HepG2 (cell line): ENCODE data around the gene LAMA5. TPM values are rescaled to one million over a fixed set of nuclear protein-coding genes. Genes with fewer than 3 reads are reported as not detected.

ENCODE experiments used
- MTERF4 ChIP-seq: sonication (generic); formaldehyde crosslinking; IDR thresholded peaks from 2 replicates; pipeline ENCODE4 v1.8.0; 2023; ENCODE audit warnings: mild to moderate bottlenecking, missing genetic modification reagents
- NAIF1 ChIP-seq: sonication (generic); formaldehyde crosslinking; IDR thresholded peaks from 2 replicates; pipeline ENCODE4 v1.5.0; 2020; ENCODE audit warnings: mild to moderate bottlenecking, missing genetic modification reagents, borderline replicate concordance
- POLR2A ChIP-seq, 2 experiments: IDR thresholded peaks; 2 replicates each; pipeline ENCODE4 v1.6.1; 2011; ENCODE audit warnings: low read depth in 2 of 2, low read length in 2 of 2, mild to moderate bottlenecking in 1 of 2, moderate library complexity in 1 of 2; ENCODE audit not compliant: insufficient read depth in 1 of 2
- ZFP37 ChIP-seq: sonication (generic); formaldehyde crosslinking; IDR thresholded peaks from 2 replicates; pipeline ENCODE4 v1.4.0; 2020; ENCODE audit warnings: missing genetic modification reagents, borderline replicate concordance
- ZNF318 ChIP-seq: sonication (generic); formaldehyde crosslinking; IDR thresholded peaks from 2 replicates; pipeline ENCODE4 v1.4.0; 2020; ENCODE audit warnings: mild to moderate bottlenecking, missing genetic modification reagents
- polyA plus RNA-seq, 8 experiments: library from polyadenylated mRNA; depleted of rRNA in 3 of 8; stranded (reverse) in 7 of 8; unstranded in 1 of 8; fragments of >200 nt; fragmentation: Illumina TruSeq in 4 of 8; extraction: Trizol in 4 of 8; gene quantifications; 2 replicates each; pipeline versions ENCODE4 v1.2.1 to v1.2.3, GENCODE V29; 2011 to 2016; ENCODE audit warnings: low read depth in 4 of 8, missing spikeins in 1 of 8, mixed read lengths in 1 of 8; ENCODE audit not compliant: insufficient read depth in 1 of 8
- total RNA-seq, 5 experiments: library from RNA; depleted of rRNA; stranded (reverse); fragments of >200 nt; fragmentation: Illumina TruSeq; extraction: Trizol; gene quantifications; 2 replicates each; pipeline ENCODE4 v1.2.3, GENCODE V29; 2016; ENCODE audit warnings: low read depth in 1 of 5

LAMA5 gene
- total and polyA plus RNA-seq, 2 of the 13 experiments (the other 11 are each of a cell fraction or from before 2014, with no cell fraction given), result 21.0 to 44.7 TPM

GRCh38 chr20:62321521-62321948 lies 45.6 kb downstream of the LAMA5 start (continued):
- TF ChIP-seq ZFP37 (CRISPR knock-in tag) (no peak), POLR2A (IDR thresholded peaks at IDR 0.05; ENCODE audit: insufficient read depth in 1 of 2, low read depth in 2 of 2, low read length in 2 of 2) (0 out of 4 replicates have a peak, but pooled peaks of 1 of the 2 experiments have one; percentile 24), NAIF1 (no peak), ZNF318 (no peak), MTERF4 (CRISPR knock-in tag) (no peak)
